Measurements from ENCODE around the gene OPN3.

The OPN3 gene

DNA sequence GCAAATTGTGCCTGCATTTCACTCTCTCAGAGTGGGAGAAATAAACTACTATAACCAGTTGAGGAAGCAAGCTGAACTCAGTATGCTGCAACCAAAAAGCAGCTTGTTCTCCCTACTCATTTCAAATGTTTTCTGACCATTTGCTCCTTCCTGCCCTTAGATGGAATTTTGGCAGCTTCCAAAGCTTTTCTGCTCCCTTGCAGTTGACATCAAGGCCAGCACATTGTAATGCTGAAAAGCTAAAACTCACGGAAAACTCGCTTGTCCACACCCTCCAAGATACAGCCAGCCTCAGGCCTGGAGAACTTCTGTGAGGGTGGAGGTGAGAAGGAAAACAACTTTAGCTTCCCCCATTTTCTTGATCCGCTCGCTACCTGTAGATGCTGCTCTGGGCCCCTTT, 5.0 kb upstream of the OPN3 start:
- FAIRE-seq = no peak

DNA sequence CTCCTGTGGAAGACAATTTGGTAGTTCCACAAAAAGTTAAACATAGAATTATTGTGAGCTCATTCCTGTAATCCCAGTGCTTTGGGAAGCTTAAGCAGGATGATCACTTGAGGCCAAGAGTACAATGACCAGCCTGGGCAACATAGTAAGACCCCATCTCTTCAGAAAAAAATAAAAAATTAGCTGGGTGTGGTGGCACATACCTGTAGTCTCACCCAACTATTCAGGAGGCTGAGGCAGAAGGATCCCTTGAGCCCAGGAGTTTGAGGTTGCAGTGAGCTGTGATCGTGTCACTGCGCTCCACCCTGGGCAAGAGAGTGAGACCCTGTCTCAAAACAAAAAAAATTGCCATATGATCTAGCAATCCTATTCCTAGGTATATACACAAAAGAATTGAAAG, 4.1 kb upstream of the OPN3 start:
- FAIRE-seq = no peak

GRCh38 chr1:241642593-241642944, 2.4 kb upstream of the OPN3 start:
- no peak for FAIRE-seq

DNA sequence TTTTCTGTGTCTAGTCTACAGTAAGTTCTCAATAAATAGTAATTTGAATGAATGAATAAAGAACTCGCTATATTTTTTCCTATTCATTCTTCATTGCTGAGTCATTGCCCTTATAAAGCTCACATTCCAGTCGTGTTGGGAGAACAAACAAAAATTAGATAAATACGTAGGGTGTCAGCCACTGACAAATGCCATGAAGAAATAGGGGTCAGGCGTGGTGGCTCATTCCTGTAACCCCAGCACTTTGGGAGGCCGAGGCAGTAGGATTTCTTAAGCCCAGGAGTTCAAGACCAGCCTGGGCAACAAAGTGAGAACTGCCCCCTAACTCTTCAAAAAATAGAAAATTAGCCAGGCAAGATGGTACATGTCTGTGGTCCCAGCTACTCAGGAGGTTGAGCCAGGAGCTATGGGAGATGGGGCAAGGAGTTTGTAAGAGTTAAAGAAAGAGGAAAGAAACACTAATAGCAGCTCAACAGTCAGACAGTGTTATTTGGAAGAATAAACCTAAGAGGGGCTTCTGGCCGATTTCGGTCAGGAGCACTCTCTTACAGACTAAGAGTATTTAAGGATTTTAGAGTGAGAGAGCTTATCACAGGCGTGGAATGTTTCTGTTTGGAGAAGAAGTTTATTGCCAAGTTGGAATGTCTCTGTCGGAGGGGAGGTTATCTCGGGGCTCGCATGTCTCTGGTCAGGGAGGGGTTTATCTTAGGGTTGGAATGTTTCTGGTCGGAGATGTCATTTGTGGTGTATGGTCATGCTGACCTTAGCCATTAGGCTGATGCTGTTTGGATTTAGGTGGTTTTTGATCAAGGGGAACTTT, 1.8 kb upstream of the OPN3 start:
- no peak for FAIRE-seq

- no peak for FAIRE-seq
Measured at GRCh38 chr1:241640867-241641622, 876 bp upstream of the OPN3 start.

GRCh38 chr1:241639623-241640148, 483 bp downstream of the OPN3 start:
- no peak for FAIRE-seq

GRCh38 chr1:241638909-241639622, 1.1 kb downstream of the OPN3 start:
- FAIRE-seq = no peak

DNA sequence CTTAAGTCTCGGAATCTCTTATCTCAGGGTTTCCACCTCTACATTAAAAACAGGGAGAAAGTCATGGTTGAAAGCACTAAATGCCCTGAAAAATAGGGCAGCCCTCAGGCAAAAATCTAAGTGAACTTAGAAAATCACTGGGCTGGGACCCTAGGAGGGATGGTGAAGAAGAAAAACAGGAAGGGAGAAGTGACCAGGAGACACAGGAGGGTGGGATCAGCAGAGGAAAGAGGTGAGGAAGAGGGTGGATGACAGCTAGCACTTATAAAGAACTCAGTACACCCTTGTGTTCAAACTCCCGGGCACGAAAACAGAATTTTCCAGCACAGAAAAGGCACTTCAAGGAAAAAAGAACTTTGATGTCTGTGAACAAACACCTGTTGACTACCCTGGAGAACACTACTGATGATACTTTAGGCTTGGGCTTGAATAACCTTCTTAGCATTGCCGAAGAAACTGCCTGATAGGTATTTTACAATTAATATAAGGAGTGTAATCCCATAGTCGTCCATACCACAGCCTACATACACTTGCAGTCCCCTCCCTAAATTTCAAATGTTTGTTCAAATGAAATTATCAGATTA, 2.0 kb downstream of the OPN3 start:
- no peak for FAIRE-seq

DNA sequence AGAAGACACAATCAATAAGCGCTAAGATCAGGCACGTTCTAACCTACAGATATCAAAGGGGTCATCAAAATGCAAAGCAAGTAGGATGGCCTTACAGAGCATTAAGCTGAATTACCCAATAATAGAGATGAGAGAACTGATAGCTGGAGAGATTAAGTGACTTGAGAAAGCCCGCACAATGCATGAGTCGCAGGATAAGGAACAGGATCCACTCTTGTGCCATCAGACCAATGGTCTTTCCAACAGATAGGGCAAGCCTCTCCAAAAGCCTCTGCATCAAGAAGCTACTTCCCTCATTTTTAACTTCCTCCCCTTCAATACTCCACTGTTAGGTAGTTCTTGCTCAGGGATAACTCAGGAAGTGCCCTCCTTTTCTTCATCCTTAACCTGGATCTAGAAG, 2.6 kb downstream of the OPN3 start:
- FAIRE-seq = no peak

DNA sequence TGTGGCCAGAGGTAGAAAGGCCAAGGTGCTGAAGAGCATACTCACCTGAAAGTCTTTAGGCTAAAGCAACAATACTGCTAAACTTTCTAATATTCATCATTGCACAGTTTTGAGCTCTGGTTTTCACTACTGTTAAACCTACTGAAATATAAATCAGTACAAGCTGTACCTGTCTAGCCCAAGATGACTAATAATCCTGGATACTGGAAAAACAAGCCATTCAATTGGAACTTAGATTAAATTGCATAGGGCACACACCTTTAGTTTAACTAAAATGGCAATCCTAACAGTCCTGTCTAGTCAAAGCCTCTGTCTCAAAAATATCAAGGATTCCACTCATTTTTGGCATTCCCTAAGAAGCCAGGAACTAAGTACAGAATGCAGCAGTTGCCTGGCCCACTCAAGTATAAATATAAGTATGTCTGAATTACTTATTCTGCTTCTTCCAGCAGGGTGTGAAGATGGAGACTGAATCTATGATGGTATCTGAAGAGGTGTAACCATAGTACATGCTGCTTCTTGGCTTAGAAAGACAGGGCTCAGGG, 3.1 kb downstream of the OPN3 start:
- no peak for FAIRE-seq

- no peak for FAIRE-seq
Measured at GRCh38 chr1:241636291-241636690, 3.9 kb downstream of the OPN3 start.

DNA sequence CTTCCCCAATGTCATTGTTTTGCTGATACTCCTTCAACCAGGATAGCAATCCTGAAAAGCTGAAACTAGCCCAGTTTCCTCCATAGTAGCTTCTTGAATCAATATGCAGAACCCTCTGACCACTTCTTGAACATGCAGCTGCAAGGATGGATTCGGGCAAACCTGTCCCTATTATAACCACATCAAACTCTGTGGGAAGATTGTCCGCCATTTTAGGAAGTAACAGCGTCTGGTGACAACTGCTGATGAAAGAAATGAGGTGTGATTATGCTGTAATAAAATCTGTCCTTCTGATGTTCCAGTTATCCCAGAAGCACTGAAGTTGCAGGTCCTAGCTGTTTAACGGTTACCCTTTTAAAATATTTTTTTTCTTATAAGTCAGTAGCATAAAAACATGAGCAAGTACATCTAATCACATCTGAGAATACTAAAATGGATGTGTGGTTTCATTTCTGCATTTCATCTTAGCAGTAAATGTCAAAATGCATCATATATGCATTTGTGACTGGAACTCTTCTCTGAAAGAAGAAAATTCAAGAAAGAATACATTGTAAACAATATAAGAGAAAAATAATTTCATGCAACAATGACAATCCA, 4.5 kb downstream of the OPN3 start:
- no peak for FAIRE-seq

- FAIRE-seq = no peak
Measured at GRCh38 chr1:241632987-241633386, 7.2 kb downstream of the OPN3 start.

DNA sequence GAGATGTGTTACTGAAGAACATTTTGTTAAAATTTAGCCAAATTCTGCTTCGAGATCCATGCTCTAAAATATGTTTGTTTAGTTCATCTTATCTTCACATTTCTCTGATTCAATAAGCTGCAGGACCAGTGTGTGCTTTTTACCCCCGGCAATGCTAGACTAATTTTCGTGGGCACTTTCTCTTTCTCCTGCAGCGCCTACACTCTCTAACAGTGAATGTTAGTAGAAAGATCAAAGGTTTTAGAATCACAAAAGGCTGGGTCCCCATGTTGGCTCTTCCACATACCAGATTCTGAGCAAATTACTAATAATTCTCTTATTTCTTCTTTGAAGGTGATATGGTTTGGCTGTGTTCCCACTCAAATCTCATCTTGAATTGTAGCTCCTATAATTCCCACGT, 8.5 kb downstream of the OPN3 start:
- no peak for FAIRE-seq

- FAIRE-seq = peak; percentile 21
Measured at GRCh38 chr1:241630899-241631298, 9.3 kb downstream of the OPN3 start.

DNA sequence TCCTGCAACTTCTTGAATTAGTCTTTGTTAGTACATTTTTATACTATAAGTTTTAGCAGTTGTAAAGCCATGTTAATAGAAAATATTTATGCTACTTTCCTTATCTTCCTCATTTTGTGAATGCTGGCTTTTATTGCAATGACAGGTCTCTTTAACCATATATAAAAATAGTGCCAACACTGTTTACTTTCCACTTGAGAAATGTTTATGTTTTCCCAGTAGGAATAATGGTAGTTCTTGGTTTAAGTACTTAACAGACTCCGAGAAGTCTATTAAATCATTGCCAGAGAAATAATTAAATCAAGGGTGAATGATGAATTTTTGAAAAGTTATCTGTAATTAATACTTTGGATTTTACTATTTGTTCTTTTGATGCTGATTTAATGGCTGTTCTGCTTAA, 9.7 kb downstream of the OPN3 start:
- FAIRE-seq = no peak

- no peak for FAIRE-seq
Measured at GRCh38 chr1:241630005-241630404, 10.2 kb downstream of the OPN3 start.

- FAIRE-seq = no peak
Measured at GRCh38 chr1:241627453-241628259, 12.5 kb downstream of the OPN3 start.

DNA sequence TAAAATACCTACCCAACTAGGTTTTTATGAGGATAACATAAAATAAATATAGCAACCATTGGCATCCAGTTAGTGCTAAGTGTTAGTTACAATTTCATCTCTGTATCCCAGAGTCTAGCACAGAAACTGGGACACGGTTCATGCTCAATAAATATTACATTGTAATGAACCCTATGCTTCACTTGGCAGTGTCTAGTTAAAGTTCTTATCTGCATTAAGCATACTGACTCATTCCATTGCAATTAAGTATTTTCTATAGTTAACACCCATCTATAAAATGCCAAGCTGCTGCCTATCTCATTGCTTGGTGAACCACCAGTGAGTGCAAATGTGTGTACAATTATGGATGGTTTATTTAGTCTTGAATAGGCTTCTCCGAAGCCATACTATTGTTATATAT, 15.2 kb downstream of the OPN3 start:
- FAIRE-seq = no peak

GRCh38 chr1:241622669-241623068, 17.5 kb downstream of the OPN3 start:
- no peak for FAIRE-seq

DNA sequence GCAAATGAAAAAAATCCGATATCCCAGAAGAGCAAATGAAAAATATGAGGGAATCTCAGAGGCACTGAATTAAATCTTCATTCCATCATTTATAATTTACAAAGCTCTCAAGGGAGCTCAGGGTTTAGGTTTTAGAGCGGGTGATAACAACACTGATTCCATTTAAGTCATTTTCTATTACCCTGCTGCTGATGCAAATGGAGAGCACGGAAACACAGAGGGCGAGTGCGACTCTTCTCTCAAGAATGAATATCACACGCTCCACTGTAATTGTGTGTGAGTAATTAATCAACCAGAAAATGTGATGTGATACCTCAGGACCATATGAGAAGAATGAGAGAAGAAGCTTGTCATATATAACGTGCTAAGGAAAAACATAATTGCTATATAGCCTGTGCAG, 22.7 kb downstream of the OPN3 start:
- no peak for FAIRE-seq

Data from endometrium (tissue), 2 donors.